Fibroblast of the aortic adventitia (primary cell): Measurements from ENCODE around the gene APBA2. TPM values are rescaled to one million over a fixed set of nuclear protein-coding genes. Genes with fewer than 3 reads are reported as not detected.

Source experiments
- DNase-seq: peaks from one replicate; pipeline ENCODE4 v3.0.0-alpha.2; 2010; ENCODE audit warnings: low read depth
- H3K4me3 ChIP-seq: 2 replicates; pipeline ENCODE4 v1.5.1; 2011; ENCODE audit warnings: low read depth, mild to moderate bottlenecking, control low read depth, low read length, moderate library complexity
- CTCF ChIP-seq: IDR thresholded peaks from 2 replicates; pipeline ENCODE4 v1.5.1; 2011; ENCODE audit warnings: mild to moderate bottlenecking, low read length, control low read depth, inconsistent platforms; ENCODE audit not compliant: insufficient read depth
- total RNA-seq: library from RNA; depleted of rRNA; stranded (reverse); fragments of >200 nt; gene quantifications from 2 replicates; pipeline ENCODE4 v1.2.3, GENCODE V29; 2012; ENCODE audit warnings: low replicate concordance

Gene APBA2
- total RNA-seq, 1 donor: 1.8 TPM

DNA sequence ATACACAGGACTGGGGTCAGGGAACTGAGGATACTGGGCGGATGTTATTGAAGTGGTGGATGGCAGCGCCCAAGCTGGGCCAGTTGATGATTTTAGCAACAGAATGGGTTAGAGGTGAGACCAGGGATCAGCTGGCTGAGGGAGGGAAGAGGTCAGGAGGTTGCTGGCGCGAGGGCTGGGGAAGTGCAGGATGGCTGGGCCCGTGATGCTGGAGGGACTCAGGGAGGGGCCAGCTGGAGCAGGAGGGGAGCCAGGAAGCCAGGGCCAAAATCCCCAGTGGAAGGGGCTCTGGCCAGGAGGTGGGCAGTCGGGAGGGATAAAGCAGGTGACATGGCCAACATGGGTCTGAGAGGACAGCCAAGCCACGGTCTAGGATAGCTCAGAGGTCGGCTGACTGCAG lies 205.9 kb downstream of the APBA2 start:
- no peak for TF ChIP-seq CTCF
- no peak overlapping the region for H3K4me3 ChIP-seq
- DNase-seq: no peak

- no peak for DNase-seq
- TF ChIP-seq CTCF: no peak
- H3K4me3 ChIP-seq: no peak overlapping the region
These were observed 206.7 kb downstream of the APBA2 start for GRCh38 chr15:29092376-29093064.

GRCh38 chr15:29093065-29093435 lies 207.3 kb downstream of the APBA2 start:
- no peak for TF ChIP-seq CTCF
- no peak for DNase-seq
- H3K4me3 ChIP-seq: no peak overlapping the region

- DNase-seq: no peak
- no peak for TF ChIP-seq CTCF
- no peak overlapping the region for H3K4me3 ChIP-seq
These were observed 208.0 kb downstream of the APBA2 start for GRCh38 chr15:29093696-29094343.

DNA sequence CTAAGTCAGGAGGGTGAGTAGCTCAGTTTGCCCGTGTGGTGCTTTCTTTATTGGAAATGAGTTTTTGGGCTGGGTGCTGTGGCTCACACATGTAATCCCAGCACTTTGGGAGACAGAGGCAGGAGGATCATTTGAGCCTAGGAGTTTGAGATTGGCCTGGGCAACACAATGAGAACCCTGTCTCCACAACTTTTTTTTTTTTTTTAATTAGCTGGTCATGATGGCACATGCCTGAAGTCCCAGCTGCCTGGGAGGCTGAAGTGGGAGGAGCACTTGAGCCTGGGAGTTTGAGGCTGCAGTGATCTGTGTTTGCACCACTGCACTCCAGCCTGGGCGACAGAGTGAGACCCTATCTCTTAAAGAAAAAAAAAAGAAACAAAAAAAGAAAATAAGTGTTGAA lies 208.9 kb downstream of the APBA2 start:
- TF ChIP-seq CTCF: no peak
- H3K4me3 ChIP-seq: no peak overlapping the region
- DNase-seq: no peak

GRCh38 chr15:29095746-29096145 lies 210.0 kb downstream of the APBA2 start:
- no peak for DNase-seq
- H3K4me3 ChIP-seq: no peak overlapping the region
- TF ChIP-seq CTCF: no peak
